K562 (cell line): Measurements from ENCODE around the gene ERC2. TPM values are rescaled to one million over a fixed set of nuclear protein-coding genes. Genes with fewer than 3 reads are reported as not detected.

Experiments used
- ATAC-seq: fragments of 200-7000 bp; cut with Tn5 transposase; 3 replicates; pipeline ENCODE4 v1.9.1; 2020; ENCODE audit warnings: moderate library complexity
- BruUV-seq: library from RNA; stranded (reverse); fragments of 400-500 nt; replicated peaks from 2 replicates; lab custom pipeline; 2021; lab: Mats Ljungman, UMichigan
- CTCF ChIA-PET: fragments of 300-600 bp; formaldehyde crosslinking; extraction: SDS; loops from one replicate; lab custom pipeline; 2021; ENCODE audit warnings: low intra/inter-chr PET ratio; lab: Yijun Ruan, JAX
- POLR2A ChIA-PET: fragments of 300-600, 350-650 bp; sonication (Branson Sonifier 250); formaldehyde crosslinking; extraction: SDS; loops from one replicate; lab custom pipeline; 2021; ENCODE audit warnings: antibody characterized with exemption, inconsistent platforms; lab: Yijun Ruan, JAX
- DNase-seq, 4 experiments: peaks; one replicate each; pipeline versions ENCODE4 v3.0.0 to v3.0.0-alpha.2; 2011 to 2018; ENCODE audit warnings: low spot score in 3 of 4, mixed read lengths in 3 of 4; ENCODE audit errors: extremely low read depth in 1 of 4
- FAIRE-seq: peaks from 2 replicates; lab custom pipeline; 2011; peaks lifted over from hg19 to GRCh38; lab: Jason Lieb, UNC
- H2AFZ ChIP-seq: 2 replicates; pipeline ENCODE4 v1.6.0; 2011; ENCODE audit warnings: low read depth, low read length, control low read depth, inconsistent platforms
- H3K27ac ChIP-seq: fragments of 200-600 bp; 3 replicates; pipeline ENCODE4 v1.8.0; 2011; ENCODE audit warnings: low read depth, mild to moderate bottlenecking, control low read depth, inconsistent platforms, low read length, moderate library complexity, mixed read lengths; ENCODE audit errors: extremely low read depth
- H3K27me3 ChIP-seq, 2 experiments: fragments of 300-600 bp in 1 of 2; 2 replicates in 1 of 2; 3 replicates in 1 of 2; pipeline versions ENCODE4 v1.6.0 to v1.8.0; 2011; ENCODE audit warnings: inconsistent platforms in 2 of 2, low read length in 2 of 2, mild to moderate bottlenecking in 1 of 2, mixed read lengths in 1 of 2, moderate library complexity in 1 of 2; ENCODE audit not compliant: control insufficient read depth in 2 of 2, insufficient read depth in 2 of 2
- H3K36me3 ChIP-seq: fragments of 300-600 bp; 3 replicates; pipeline ENCODE4 v1.8.0; 2011; ENCODE audit warnings: mild to moderate bottlenecking, low read length, inconsistent platforms; ENCODE audit not compliant: control insufficient read depth, insufficient read depth
- H3K4me1 ChIP-seq, 2 experiments: fragments of 200-600 bp in 1 of 2; replicated peaks in 1 of 2; 2 replicates in 1 of 2; 3 replicates in 1 of 2; pipeline versions ENCODE4 v1.5.1 to v1.8.0; 2011; ENCODE audit warnings: inconsistent platforms in 2 of 2, low read length in 2 of 2, mild to moderate bottlenecking in 1 of 2, mixed read lengths in 1 of 2, moderate library complexity in 1 of 2; ENCODE audit not compliant: control insufficient read depth in 2 of 2, insufficient read depth in 2 of 2
- H3K4me2 ChIP-seq: 2 replicates; pipeline ENCODE4 v1.6.1; 2011; ENCODE audit warnings: low read length, control low read depth, inconsistent platforms, mixed read lengths; ENCODE audit not compliant: insufficient read depth
- H3K4me3 ChIP-seq: fragments of 200-600 bp; sonication (generic), shearing (Covaris generic); 2 replicates; pipeline ENCODE4 v1.5.1; 2016; ENCODE audit warnings: control low read depth, inconsistent platforms
- H3K79me2 ChIP-seq: fragments of 200-600 bp; 3 replicates; pipeline ENCODE4 v1.8.0; 2011; ENCODE audit warnings: low read length, inconsistent platforms; ENCODE audit not compliant: control insufficient read depth, insufficient read depth
- H3K9ac ChIP-seq, 2 experiments: 2 replicates each; pipeline versions ENCODE4 v1.6.0 to v1.6.1; 2011; ENCODE audit warnings: low read depth in 2 of 2, low read length in 2 of 2, control low read depth in 1 of 2, inconsistent platforms in 1 of 2, mild to moderate bottlenecking in 1 of 2, mixed read lengths in 1 of 2; ENCODE audit not compliant: insufficient read depth in 1 of 2
- H3K9me1 ChIP-seq: one replicate; pipeline ENCODE4 v1.6.0; 2011; ENCODE audit warnings: inconsistent platforms, mild to moderate bottlenecking, low read length, moderate library complexity; ENCODE audit not compliant: control insufficient read depth, insufficient read depth
- H3K9me3 ChIP-seq: replicated peaks from 2 replicates; pipeline ENCODE4 v1.5.1; 2011; ENCODE audit warnings: low read depth, low read length, inconsistent platforms; ENCODE audit not compliant: control insufficient read depth, insufficient read depth
- H4K20me1 ChIP-seq: replicated peaks from 2 replicates; pipeline ENCODE4 v1.6.1; 2011; ENCODE audit warnings: low read length, inconsistent platforms, mixed read lengths; ENCODE audit not compliant: control insufficient read depth, insufficient read depth
- HEY1 ChIP-seq: fragments of 250-450 bp; sonication (Bioruptor Pico); IDR thresholded peaks from 2 replicates; pipeline ENCODE4 v1.5.0; 2020; ENCODE audit warnings: mild to moderate bottlenecking, moderate library complexity, borderline replicate concordance
- HOMEZ ChIP-seq: fragments of 250-450 bp; sonication (Bioruptor Pico); IDR thresholded peaks from 2 replicates; pipeline ENCODE4 v1.4.0; 2020; ENCODE audit warnings: mild to moderate bottlenecking, moderate library complexity
- WGBS: fragments of 100-300 bp; shearing (Covaris generic); methylation state at CpG from one replicate; pipeline ENCODE4 v1.1.6; 2016; ENCODE audit warnings: low coverage, mixed read lengths; ENCODE audit not compliant: insufficient coverage; ENCODE audit errors: missing lambda C conversion rate; 5-methylcytosine and 5-hydroxymethylcytosine counted together
- in situ Hi-C: fragments of 300-500 bp; cut with MboI; formaldehyde crosslinking; loops from 4 replicates; pipeline ENCODE4 v1.15.0; 2018; ENCODE audit warnings: inconsistent platforms, mixed read lengths
- intact Hi-C: fragments of 100-400 bp; cut with micrococcal nuclease; formaldehyde crosslinking; loops from 2 replicates; pipeline ENCODE4 v1.14.2; 2022
- polyA plus RNA-seq, 8 experiments: library from polyadenylated mRNA; depleted of rRNA in 4 of 8; stranded (reverse) in 5 of 8; unstranded in 3 of 8; fragments of >200 nt; fragmentation: Nextera tagmentation in 2 of 8; fragmentation: Illumina TruSeq in 1 of 8; extraction: Ambion mirVana in 2 of 8; extraction: Trizol in 1 of 8; gene quantifications; 2 replicates each; pipeline versions ENCODE4 v1.2.1 to v1.2.3, GENCODE V29; 2011 to 2014; ENCODE audit warnings: inconsistent platforms in 1 of 8, missing spikeins in 1 of 8
- total RNA-seq, 7 experiments: library from RNA; depleted of rRNA in 6 of 7; stranded (reverse); fragments of >200 nt in 6 of 7; fragmentation: Illumina TruSeq in 2 of 7; extraction: Trizol in 2 of 7; gene quantifications; 2 replicates each; pipeline versions ENCODE4 v1.2.1 to v1.2.3, GENCODE V29; 2011 to 2021; ENCODE audit warnings: low replicate concordance in 1 of 7

Gene ERC2
- total and polyA plus RNA-seq, 9 of the 15 experiments (the other 6 are each of a cell fraction or from before 2014, with no cell fraction given) = 0.04 to 0.18 (median 0.07) TPM; not detected in 2

DNA sequence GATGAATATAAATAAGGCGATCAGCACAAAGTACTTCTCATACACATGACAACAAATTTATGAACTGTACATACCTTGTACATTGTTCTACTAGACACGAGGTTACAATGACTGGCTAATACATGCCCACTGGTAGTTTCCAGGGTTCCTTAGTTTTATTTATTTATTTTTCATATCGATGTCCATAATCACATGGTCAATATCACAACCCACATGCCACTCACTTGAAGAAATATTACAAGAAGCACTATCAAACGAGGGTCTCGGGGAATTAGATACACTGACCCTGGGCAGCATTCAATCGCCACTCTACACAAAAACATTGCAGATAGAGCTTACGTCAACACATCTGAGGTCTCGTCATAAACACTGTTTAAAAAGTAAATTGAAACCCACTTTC is 959.9 kb downstream of the ERC2 start:
- H3K4me2 ChIP-seq = no peak overlapping the region
- ChIA-PET CTCF (no interaction called here), POLR2A (no interaction called here)
- H3K79me2 ChIP-seq = no peaks in the 10 kb centered on the region
- ATAC-seq (no peak), DNase-seq (no peak), FAIRE-seq (no peak)
- H3K9me3 ChIP-seq = no peaks in the 10 kb centered on the region
- in situ Hi-C loops (no loop called here), intact Hi-C loops (no loop called here)
- no peak overlapping the region for H3K4me3 ChIP-seq
- no peaks in the 10 kb centered on the region; a peak in 1 of 5 replicates for H3K27me3 ChIP-seq
- H3K9me1 ChIP-seq = no peaks in the 10 kb centered on the region
- no peaks in the 10 kb centered on the region for H4K20me1 ChIP-seq
- no peak overlapping the region for H3K9ac ChIP-seq
- BruUV-seq = no TSS peak
- no peak overlapping the region for H3K27ac ChIP-seq
- no peaks in the 10 kb centered on the region for H3K4me1 ChIP-seq
- no peak overlapping the region for H2AFZ ChIP-seq
- no peaks in the 10 kb centered on the region for H3K36me3 ChIP-seq
- 0% methylated on average over 8 of the region's 8 CpGs for WGBS
- no peak for TF ChIP-seq HEY1 (CRISPR knock-in tag)

DNA sequence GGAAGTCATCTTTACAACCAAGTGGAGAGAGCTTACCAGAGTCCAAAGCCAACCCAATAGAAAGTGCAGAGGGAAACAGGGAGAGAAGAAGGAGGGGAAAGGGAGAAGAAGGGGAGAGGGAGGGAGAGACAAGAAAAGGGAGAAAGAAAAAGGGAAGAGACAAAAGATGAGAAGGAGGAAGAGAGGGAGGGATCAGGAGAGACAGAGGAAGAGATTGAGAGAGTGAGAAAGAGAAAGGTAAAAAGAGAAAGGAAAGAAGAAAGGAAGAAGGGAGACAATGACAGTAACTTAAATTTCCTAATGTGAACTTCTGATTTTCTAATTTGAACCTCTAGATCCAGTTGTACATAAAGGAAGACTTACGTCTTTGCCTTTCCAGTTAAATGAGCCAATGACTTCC is 960.5 kb downstream of the ERC2 start:
- Histone ChIP-seq H3K9me3 (no peaks in the 10 kb centered on the region), H2AFZ (no peak overlapping the region), H3K4me2 (no peak overlapping the region), H3K4me3 (no peak overlapping the region), H3K27me3 (no peaks in the 10 kb centered on the region; a peak in 1 of 5 replicates), H3K27ac (no peak overlapping the region), H4K20me1 (no peaks in the 10 kb centered on the region), H3K79me2 (no peaks in the 10 kb centered on the region), H3K9ac (no peak overlapping the region), H3K36me3 (no peaks in the 10 kb centered on the region), H3K9me1 (no peaks in the 10 kb centered on the region), H3K4me1 (no peaks in the 10 kb centered on the region)
- no peak for DNase-seq
- TF ChIP-seq HOMEZ (CRISPR knock-in tag) = no peak
- ChIA-PET POLR2A (no interaction called here), CTCF (no interaction called here)
- intact Hi-C loops = no loop called here
- BruUV-seq = no TSS peak
- no peak for FAIRE-seq
- ATAC-seq = no peak
- in situ Hi-C loops = no loop called here
- 0% methylated on average over 1 of the region's 1 CpG for WGBS
